ENCODE data around the gene ZNF74.
"Not testable (repeated sequence)": the region's sequence is repeated elsewhere in the genome, so short reads cannot be mapped to it uniquely, and the experiment has no call there.

DNA sequence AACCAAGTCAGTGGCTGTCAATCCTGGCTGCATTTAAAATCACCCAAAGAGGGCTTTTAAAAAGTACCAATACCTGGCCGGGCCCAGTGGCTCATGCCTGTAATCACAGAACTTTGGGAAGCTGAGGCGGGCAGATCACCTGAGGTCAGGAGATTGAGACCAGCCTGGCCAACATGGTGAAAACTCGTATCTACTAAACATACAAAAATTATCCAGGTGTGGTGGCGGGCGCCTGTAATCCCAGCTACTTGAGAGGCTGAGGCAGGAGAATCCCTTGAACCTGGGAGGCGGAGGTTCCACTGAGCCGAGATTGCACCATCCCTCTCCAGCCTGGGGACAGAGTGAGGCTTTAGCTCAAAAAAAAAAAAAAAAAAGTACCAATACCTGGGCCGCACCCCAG, 17.7 kb upstream of the ZNF74 start:
- not testable (repeated sequence) for TF ChIP-seq EZH2 (IDR thresholded peaks at IDR 0.05; ENCODE audit: borderline replicate concordance, low read depth, low read length, severe bottlenecking)
- TF ChIP-seq, protein P1, sequence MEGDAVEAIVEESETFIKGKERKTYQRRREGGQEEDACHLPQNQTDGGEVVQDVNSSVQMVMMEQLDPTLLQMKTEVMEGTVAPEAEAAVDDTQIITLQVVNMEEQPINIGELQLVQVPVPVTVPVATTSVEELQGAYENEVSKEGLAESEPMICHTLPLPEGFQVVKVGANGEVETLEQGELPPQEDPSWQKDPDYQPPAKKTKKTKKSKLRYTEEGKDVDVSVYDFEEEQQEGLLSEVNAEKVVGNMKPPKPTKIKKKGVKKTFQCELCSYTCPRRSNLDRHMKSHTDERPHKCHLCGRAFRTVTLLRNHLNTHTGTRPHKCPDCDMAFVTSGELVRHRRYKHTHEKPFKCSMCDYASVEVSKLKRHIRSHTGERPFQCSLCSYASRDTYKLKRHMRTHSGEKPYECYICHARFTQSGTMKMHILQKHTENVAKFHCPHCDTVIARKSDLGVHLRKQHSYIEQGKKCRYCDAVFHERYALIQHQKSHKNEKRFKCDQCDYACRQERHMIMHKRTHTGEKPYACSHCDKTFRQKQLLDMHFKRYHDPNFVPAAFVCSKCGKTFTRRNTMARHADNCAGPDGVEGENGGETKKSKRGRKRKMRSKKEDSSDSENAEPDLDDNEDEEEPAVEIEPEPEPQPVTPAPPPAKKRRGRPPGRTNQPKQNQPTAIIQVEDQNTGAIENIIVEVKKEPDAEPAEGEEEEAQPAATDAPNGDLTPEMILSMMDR (IDR thresholded peaks at IDR 0.05; ENCODE audit: borderline replicate concordance, extremely low read depth, low read length, poor library complexity, severe bottlenecking): not testable (repeated sequence)

All from DND-41 (cell line).